Measurements from ENCODE around the gene CENPV.
"Not testable (repeated sequence)": the region's sequence is repeated elsewhere in the genome, so short reads cannot be mapped to it uniquely, and the experiment has no call there.

DNA sequence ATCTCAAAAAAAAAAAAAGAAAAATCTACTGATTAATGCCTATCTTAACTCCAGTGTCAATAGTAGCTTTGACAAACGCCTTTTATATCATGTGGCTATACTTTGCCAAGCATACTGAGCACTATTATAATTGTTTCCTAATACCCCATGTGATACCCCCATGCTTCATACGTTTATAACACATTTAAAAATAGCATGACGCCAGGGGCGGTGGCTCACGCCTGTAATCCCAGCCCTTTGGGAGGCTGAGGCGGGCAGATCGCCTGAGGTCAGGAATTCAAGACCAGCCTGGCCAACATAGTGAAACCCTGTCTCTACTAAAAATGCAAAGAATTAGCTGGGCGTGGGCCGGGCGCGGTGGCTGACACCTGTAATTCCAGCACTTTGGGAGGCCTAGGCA, 39.2 kb upstream of the CENPV start:
- TF ChIP-seq, protein P1, sequence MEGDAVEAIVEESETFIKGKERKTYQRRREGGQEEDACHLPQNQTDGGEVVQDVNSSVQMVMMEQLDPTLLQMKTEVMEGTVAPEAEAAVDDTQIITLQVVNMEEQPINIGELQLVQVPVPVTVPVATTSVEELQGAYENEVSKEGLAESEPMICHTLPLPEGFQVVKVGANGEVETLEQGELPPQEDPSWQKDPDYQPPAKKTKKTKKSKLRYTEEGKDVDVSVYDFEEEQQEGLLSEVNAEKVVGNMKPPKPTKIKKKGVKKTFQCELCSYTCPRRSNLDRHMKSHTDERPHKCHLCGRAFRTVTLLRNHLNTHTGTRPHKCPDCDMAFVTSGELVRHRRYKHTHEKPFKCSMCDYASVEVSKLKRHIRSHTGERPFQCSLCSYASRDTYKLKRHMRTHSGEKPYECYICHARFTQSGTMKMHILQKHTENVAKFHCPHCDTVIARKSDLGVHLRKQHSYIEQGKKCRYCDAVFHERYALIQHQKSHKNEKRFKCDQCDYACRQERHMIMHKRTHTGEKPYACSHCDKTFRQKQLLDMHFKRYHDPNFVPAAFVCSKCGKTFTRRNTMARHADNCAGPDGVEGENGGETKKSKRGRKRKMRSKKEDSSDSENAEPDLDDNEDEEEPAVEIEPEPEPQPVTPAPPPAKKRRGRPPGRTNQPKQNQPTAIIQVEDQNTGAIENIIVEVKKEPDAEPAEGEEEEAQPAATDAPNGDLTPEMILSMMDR (IDR thresholded peaks at IDR 0.05): not testable (repeated sequence)
- not testable (repeated sequence) for TF ChIP-seq POLR2A (IDR thresholded peaks at IDR 0.05)
